CD4-positive, alpha-beta T cell treated with Interleukin-12 subunit alpha and Interleukin-12 subunit beta, for 1 hour (primary cell): Measurements from ENCODE around the gene JMJD6.

Experiments
- DNase-seq: peaks from one replicate; pipeline ENCODE4 v3.0.0-alpha.2; 2020

The JMJD6 gene

DNA sequence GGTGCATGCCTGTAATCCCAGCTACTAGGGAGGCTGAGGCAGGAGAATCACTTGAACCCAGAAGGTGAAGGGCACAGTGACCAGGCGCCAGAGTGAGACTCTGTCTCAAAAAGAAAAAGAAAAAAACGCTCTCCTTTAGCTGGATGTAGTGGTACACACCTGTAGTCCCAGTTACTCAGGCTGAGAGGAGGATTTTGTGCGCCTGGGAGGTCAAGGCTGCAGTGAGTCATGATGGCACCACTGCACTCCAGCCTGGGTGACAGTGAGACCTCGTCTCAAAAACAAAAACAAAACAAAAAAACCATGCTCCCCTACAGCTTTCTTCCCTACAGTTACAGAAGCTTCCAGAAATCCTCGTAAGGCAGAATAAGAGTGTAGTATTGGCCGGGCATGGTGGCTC, 49.8 kb downstream of the JMJD6 start:
- no peak for DNase-seq

GRCh38 chr17:76675648-76676047, 50.8 kb downstream of the JMJD6 start:
- no peak for DNase-seq

GRCh38 chr17:76674600-76674999, 51.8 kb downstream of the JMJD6 start:
- DNase-seq, result no peak

DNA sequence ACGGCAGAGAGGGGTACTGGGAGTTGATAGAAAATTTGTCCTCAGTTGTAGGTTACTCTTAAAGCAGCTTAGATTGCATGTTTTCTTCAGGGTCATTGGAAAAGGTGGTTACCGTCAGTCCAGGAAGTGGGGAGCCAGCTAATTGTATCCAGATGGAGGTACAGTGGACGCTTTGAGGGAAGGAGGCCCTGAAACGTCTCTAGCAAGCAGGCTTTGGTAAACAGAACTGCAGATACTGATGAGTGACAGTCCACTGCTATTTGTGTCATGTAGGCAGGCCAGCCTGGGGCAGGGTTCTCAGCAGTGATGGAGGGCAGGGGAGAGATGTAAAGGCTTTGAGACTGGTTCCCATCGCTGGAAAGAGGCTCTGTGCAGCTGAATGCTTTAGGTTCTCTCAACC, 52.7 kb downstream of the JMJD6 start:
- DNase-seq, result no peak

DNA sequence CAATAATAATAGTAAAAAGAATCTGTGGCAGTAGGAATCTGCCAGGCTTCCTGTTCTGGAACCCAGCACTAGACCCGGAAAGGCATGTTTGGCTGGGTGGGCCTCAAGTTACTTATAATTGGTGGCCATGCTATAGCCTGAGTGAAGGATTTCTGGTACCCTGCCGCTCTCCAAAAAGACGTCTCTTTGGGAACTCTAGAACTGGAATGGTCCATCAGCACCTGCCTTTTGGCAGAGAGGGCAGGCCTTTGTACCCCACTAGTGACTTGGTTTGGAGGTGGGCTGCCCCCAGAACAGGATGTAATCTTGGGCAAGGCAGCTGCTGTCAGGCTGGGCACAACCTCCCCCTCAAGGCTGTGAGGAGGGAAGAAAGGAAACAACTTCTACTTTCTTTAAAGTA, 53.5 kb downstream of the JMJD6 start:
- no peak for DNase-seq

DNA sequence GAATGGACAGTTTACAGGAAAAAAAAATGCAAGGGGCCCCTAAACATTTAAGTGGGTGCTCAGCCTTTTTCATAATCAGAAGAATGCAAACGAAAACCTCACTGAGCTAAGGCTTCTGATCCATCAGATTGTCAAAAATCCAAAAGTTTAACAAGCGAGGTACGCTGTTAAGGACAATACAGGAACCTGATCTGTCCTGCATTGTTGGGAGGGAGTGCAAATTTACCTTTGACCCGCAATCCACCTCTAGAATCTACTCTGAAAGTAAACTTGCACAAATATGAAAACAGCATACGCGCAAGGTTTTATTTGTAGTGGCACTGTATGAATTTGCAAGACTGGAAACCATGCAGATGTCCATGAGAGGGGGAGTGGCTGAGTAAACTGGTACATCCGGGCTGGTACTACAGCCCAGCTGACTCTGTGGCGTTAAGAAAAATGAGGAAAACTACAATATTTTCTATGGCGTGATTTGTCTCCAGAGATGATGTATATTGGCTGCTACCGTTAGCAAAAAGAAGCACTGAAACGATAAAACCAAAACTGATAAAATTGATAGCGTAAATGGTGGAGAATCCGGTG, 54.0 kb downstream of the JMJD6 start:
- DNase-seq, result no peak

GRCh38 chr17:76671912-76672262, 54.5 kb downstream of the JMJD6 start:
- DNase-seq, result no peak

- peak; percentile 100 for DNase-seq
Measured at GRCh38 chr17:76671123-76671911, 55.1 kb downstream of the JMJD6 start.

DNA sequence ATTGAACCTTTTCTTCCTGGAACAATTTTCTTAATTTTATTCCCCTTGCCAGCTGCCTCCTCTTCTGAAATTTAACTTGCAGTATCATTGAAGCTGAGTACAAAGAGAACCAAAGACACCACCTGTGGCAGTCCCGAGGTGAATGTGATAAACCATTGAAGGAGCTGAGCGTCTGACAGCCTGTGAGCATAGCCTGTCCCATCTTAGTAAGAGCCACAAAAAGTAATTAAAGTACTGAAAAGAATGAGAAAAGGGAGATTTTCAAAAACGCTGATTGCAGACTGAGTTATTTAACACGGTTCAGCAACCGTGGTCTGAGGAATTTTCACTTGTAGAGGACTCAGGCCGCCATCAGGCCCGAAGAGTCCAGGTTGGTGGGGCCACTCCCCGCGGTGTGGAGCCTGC, 55.7 kb downstream of the JMJD6 start:
- DNase-seq, result no peak

DNA sequence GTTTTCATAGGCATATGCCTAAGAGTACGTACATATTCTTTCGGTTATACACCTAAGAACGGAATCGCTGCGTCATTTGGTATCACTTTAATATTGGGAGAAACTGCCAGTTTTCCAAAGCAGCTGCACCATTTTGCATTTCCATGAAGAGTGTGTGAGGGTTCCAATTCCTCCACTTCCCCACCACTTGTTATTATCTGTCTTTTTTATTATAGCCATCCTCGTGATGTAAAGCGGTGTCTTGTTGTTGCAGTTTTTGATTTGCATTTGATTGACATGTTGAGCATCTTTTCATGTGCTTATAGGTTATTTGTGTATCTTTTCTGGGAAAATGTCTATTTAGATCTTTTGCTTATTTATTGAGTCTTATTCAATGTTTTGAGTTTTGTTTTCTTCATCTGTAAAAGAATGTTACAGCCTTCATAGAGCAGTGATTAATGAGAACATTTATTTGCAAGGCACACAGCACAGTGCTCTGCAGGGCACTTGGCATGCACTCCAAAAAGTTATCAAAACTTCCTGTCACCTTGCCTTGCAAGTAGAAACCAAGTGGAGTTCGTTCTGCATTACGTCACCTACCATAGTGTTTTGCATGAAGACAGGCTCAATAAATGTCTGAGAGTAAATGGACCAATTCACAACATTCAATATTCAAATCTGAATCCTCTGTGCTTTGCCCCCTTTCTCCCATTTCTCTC, 56.2 kb downstream of the JMJD6 start:
- DNase-seq, result no peak
